NOMO-1 (cell line): Measurements from ENCODE around the gene MRPS22.
"Not testable (repeated sequence)": the region's sequence is repeated elsewhere in the genome, so short reads cannot be mapped to it uniquely, and the experiment has no call there.

Experiments
- DNase-seq, 2 experiments: peaks; one replicate each; lab custom pipeline; 2025; ENCODE audit not compliant: unreplicated experiment in 2 of 2; lab: John Stamatoyannopoulos, UW

Gene MRPS22

DNA sequence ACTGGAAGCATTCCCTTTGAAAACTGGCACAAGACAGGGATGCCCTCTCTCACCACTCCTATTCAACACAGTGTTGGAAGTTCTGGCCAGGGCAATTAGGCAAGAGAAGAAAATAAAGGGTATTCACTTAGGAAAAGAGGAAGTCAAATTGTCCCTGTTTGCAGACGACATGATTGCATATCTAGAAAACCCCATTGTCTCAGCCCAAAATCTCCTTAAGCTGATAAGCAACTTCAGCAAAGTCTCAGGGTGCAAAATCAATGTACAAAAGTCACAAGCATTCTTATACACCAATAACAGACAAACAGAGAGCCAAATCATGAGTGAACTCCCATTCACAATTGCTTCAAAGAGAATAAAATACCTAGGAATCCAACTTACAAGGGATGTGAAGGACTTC, 9.1 kb upstream of the MRPS22 start:
- not testable (repeated sequence) for DNase-seq

DNA sequence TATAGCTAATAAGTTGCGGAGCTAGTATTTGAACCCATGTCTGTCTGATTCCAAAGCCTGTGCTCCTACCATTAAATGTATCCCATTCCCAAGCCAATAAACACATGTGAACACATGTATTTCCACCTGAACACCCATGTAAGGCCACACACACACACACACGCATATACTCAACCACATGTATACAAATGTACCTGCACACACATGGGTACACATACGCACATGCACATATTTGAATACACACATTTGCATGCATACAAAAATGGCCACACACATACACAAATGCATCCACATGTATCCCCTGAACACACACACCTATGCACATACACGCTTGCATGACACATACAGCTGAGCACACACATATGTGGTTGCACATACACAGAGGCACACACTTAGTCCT, 5.4 kb upstream of the MRPS22 start:
- DNase-seq: no peak

DNA sequence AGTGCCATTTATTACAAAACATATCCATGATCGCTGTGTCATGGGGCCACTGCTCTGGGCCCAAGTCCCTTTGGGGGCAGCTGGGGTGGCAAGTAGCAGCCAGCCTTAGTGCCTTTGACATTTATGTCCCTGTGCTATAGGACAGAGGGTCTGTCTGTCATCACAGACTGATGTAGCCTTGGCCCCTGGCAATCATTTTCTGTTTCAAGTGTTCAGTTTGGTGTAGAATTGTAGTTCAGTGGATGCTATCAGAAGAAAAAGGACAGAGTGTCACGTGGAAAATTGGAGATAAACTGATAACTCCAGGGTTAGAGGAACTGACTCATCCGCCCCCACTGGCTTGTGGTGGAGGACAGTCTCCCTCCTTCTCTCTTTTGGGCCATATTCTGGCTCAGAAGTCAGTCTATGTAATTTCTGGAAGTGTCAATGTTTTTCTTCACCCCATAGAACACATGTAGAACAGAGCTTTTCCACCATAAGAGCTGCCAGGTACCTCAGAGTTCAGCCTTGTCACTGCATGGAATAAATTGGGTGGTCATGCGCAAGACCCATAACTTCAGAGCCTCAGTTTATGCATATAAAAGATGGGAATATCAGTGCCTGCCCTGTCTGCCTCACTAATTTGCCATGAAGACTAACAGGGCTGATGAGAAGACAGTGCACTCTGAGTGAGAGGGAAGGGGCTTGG, 4.5 kb upstream of the MRPS22 start:
- DNase-seq: no peak

DNA sequence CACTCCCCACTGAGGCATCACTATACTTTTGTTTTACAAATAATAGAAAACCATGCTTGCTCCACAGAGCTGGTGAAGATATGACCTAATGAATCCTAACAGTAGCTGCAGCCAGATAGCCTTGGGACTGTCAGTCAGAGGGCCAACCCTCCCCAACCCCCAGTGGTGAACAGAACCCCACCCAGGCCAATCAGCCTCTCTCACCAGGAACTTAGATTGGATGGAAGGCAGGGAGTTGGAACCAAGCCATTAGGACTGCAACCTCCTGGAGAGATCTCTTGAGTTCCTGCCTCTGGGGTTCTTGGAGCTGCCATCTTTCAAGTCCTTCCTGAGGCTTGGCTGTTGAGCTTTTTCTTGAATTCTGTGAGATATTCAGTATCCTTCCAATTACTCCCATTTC, 3.0 kb upstream of the MRPS22 start:
- DNase-seq: no peak

DNA sequence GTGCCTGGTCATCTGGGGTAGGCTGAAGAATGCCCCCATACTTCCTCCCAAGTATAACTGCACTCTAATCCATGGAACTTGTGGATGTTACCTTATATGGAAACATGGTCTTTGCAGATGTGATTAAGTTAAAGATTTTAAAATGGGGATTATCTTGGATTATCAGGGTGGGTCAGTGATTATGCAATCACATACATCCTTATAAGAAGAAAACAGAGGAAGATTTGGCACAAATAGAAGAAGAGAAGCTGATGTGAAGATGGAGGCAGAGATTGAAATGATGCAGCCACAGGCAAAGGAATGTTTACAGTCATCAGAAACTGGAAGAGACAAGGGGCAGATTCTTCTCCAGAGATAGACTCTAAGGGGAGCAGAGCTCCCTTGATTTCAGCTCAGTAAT, 1.8 kb upstream of the MRPS22 start:
- no peak for DNase-seq

DNA sequence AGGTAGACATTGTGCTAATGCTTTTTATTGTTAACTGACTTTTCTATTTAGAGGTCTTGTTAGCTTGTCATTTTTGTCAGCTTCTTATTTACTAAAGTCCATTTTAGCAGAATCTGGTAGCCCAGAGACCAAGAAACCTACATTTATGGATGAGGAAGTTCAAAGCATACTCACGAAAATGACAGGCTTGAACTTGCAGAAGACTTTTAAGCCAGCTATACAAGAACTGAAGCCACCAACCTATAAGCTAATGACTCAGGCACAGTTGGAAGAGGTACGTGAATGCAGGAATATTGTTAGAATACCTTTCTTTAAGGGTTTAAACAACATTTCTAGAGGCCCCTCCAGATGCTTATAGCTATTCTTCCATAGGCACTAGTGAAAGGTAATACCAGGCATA, 3.0 kb downstream of the MRPS22 start:
- DNase-seq: no peak

DNA sequence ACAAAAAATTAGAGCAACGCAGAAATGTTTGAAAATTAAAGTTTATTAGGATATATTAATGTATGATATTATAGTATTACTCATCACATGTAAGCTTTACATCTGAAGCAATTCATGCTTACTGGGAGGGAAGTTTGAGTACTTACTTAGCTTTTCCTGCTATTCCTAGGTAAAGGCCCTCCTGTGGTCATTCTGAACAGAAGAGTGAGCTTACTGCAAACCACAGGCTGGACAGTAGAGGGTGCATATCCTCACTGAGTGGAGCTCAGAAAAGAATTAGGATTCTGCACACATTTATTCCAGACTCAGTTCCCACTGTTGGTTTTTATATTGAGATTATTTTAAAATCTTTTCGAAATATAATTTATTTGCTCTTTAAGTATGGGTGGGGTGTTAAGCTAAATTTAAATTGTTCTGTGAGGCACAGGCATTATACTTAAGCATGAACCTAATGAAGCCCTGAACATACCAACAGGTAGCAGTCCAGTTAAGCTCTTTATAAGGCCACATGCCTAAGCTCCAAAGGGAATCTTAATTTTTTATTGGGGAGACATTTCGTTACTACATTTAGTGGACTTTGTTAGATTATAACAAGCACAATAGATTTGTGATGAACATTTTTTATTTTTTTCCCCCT, 10.2 kb downstream of the MRPS22 start:
- peak in 1 of 2 experiments; percentile 22 for DNase-seq

DNA sequence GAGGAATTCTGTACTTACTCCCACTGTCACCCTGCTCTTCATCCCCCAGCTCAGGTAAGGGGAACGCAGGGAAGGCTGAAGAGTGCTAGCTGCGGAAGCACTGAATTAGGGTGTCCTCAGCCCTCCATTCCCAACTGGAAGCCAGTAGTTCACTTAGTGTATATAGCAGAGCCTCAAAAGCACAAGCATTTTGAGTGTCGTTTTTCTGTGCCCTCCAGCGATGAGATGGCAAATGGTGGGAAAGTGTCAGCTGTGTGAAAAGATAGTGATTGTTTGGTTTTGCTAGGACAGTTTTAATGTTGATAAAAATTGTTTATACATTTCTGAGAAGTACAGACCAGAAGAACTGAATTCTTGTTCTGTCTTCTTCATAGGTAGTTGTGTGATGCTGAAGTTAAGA, 10.8 kb downstream of the MRPS22 start:
- no peak for DNase-seq

DNA sequence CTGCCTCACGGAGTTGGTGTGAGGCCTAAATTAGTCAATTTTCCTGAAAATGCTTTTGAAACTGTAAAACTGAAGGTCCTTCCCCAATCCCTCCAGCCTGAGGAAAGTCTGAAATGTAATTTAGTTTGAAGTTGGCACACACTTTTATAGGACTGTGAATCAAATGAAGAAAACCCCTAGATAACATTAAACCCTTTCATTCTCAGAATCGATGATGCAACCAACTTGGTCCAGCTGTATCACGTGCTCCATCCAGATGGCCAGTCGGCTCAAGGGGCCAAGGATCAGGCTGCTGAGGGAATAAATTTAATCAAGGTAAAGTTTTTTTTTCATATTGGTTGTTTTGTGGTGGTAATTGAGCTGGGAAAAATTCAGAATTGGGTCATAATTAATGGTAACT, 11.7 kb downstream of the MRPS22 start:
- no peak for DNase-seq

DNA sequence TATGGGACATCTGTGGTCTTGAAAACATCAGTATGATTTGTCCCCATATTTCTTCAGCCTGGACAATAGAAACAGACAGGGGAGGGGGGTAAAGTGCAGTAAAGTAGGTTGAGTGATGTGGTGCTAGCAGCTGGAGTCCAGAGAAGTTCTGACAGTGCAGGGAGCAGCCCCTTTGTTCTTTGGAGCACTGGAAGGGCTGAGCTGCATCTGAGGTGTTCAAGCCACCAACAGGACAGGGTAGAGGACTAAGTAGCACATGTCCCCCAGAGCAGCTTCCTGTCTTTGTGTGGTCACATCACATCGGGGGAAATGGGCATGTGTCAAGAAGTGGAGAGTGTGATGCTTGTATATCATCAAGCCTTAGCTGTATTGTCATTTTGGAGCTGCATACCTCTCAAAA, 12.1 kb downstream of the MRPS22 start:
- DNase-seq: no peak

DNA sequence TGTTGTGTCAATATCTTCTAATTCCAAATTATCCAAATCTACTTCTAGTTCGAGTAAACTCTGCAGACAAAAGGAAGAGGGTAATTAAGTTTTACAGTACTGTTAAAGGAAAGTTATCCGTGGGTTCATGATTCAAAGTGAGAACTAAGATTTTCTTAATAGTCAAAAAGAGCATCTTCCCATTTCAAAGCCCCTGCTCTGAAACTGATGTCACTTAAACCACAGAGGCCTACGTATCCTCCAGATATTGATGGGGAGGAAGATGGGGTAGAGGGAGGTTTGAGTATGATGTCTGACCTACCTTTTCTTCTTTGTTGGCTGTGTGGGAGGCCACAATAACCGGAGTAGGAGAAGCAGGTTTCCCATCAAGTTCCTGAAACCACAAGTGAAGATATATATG, 14.1 kb downstream of the MRPS22 start:
- no peak for DNase-seq

DNA sequence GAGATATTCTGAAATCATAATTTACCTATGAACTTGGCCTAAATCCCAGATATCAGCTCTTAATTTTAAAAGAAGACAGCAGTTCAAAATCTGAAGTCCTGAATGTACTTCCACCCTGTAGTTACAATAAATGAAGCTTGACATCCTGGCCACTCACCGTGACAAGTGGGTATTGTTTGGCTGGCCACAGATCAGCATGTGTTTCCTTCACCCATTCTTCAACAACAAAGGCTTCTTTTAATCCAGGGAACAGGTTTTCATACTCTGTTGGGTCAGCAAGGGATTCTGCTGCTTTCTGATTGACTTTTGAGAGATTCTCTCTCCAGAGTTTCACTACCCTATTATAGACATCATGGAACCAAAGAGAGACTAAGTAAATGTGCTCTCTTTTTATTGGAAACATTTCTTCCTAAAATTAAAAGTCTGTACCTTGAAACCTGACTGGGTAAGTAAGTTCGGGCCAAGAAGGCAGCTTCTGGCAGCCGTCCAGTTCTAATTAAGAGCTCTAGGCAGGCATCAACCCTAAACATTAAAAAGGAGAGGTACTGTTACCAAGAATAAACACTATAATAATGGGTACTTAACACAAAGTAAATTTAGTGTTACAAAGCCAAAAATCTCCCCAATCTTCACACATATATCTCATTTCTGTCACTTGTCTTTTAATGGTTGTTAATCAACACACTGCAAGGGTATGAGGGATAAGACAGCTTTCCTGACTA, 15.2 kb downstream of the MRPS22 start:
- DNase-seq: no peak

DNA sequence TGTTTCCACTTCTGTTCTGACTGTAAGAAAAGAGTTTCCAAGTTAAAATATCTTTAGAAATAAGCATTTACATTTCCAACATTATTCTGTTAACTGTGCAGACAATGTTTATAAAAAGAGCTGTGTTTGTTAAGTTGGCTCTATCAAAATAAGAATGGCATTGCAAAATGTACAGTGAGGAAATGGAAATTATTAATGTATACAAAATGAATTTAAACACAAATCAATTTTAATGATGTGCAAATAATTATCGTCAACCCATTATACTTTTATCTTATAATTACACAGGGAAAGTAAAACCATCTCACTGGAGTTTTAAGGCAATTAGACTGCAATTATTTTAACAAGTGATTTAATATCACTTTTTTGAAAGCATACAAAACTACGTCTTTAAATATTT, 17.5 kb downstream of the MRPS22 start:
- no peak for DNase-seq

DNA sequence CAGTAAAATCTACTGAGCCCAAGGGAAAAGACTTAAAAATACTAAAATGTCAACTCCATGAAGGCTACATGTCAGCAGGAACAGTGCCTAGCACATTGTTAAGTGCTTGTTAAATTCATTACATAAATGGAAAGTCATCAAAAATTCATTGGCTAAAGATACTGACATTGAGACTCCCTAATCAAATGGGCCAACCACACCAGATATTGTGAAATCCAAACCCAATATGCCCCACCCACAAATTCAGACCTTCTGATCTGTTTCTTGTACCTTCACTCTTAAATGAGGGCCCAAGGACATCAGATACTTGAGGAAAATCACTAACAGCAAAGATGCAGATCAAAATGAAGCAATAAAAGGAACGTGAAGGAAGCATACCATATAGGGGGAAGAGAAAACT, 20.7 kb downstream of the MRPS22 start:
- DNase-seq: no peak

DNA sequence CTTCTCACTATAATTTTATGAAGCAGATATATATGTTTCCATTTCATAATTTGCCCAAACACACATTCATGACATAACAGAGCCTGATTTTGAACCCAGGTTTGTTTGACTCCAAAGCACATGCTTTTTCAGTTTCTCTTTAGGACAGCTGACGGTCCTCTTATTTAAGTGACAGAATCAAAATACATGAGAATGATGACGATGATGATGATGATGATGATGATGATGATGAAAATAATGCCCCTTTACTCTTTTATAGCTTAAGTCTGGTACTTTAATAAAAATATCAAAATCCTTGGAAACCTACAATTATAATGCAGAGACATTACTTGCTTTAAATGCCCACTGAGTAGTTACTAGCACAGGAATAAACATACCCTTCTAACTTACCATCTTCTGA, 30.3 kb downstream of the MRPS22 start:
- DNase-seq: no peak

DNA sequence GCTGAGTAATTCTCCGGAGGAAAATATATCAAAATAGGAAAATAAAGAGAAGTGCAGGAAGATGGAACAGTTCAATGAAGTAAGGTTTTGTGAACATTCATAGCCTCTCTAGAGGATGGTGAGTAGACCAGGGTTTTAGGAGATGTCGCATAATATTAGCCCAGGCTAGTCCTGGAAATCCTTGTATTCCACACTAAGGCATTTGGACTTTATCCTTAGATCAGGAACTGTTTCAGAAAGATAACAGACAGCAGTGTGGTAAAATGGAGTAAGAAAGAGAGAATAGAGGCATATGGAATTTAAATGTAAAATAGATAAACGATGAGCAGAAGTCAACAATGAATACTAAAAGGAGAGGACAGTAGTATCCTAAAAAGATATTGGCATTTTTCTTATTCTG, 33.6 kb downstream of the MRPS22 start:
- no peak for DNase-seq

DNA sequence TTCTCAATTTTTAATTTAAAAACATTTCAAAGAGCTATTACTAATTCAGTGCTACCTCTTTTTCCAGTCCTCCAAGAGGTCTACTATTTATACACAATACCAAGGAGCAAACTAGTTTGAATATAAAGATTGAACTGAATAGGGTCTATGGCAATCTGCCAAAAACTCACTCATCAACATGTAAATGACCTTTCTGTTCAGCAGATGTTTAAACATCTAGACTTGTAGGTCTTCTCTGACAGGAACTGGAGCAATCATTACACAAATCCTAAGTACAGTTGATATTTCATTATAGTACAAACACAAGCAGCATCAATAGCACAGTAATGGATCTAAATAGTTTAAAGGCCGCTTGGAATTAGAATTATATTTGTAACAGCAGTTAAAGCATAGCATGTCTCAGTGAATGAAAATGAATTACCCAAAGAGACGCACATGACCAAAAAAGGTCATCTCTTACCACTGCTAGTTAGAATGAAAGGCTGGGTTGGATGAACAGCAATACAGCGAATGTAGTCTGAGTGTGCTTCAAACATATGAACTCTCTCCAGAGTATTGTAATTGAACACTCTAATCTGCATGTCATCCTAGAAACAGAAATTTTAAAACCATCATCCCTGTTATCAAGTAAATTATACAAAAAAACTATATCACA, 34.9 kb downstream of the MRPS22 start:
- no peak for DNase-seq

DNA sequence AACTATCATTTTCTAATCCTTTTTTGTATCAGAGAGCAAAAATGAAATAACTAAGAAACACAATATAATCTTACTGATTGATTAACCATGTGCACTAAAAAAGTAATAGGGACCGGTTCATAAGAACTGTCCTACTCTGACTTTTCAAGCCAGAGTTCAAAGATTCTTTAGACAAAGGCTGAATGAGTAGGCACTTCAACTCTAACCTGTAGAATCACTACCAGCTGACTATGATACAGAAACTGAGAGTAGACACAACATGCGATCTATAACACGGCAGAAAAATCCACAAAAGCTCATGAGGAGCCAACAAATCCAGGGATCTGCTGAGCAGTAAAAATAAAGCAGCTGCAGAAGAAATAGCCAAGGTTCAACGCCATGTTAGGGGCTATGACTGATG, 36.8 kb downstream of the MRPS22 start:
- no peak for DNase-seq

DNA sequence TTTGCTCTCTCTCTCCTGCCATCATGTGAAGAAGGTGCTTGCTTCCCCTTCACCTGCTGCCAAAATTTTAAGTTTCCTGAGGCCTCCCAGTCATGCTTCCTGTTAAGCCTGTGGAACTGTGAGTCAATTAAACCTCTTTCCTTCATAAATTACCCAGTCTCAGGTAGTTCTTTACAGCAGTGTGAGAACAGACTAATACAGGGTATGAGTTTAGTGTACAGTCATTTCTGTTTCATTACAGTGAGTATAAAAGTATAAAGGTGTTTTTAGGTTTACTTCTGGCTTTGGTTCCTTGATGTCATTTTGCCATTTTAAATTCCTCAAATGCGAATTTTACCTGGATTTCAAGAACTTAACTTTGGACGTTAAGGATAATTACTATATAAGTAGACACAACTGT, 38.5 kb downstream of the MRPS22 start:
- not testable (repeated sequence) for DNase-seq

DNA sequence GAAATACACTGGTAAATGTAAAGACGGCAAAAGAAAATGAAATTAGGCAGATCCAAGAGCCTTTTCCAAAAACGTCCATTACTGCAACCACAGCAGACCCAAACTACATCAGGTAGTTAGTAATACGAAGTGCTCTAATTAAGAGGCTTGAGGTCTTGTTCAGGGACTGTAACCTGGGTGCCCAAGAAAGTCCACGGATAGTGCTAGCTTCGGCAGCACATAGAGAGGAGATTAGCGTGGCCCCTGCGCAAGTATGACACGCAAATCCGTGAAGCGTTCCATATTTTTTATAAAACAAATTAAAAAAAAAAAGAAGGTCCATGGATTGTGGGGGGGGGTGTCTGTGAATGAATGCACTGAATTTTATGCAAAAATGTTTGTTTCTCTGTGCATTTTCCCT, 44.3 kb downstream of the MRPS22 start:
- no peak for DNase-seq

DNA sequence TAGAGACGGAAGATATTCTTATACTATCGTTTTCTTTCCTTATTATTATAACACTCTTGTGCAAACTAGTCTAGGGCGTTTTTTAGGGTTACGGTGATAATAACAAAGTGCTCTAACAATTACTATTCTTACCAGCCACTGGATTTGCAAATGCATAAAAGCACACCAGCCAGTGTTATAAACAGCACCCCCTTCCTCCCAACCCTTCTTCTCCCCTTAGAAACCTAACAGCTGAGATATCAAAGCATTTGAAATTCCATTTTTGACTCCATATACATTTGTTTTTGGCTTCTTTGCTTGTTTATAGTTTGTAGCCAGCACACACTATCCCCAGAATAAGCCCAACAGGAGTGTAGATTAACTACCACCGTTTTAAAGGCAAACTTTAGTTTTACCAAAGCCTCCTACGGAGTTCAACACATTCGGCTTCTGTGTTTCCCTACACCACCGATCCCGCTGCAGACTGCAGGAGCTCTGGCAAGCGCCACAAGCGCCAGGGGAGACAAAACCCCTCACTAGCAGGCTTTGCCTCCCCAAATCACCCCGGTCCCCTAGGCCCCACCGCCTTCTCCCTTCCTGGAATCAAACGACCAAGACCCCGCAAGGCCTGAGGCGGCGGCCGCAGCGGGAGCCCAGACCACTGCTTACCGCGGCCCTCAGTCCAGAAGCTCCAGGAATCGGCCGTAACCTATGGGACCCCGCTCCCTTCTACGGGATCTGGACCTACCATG, 45.2 kb downstream of the MRPS22 start:
- DNase-seq: peak; percentile 52 to 62
